Endodermal cell (in vitro differentiated cells): ENCODE data around the gene DLGAP1. TPM values are rescaled to one million over a fixed set of nuclear protein-coding genes. Genes with fewer than 3 reads are reported as not detected.
A peak's percentile ranks its signal among the peaks of the same experiment; 100 is the strongest.

Source experiments
- DNase-seq: peaks from one replicate; pipeline ENCODE4 v3.0.0-alpha.2; 2017
- H3K27ac ChIP-seq: 2 replicates; pipeline ENCODE4 v1.5.1; 2013; ENCODE audit warnings: mild to moderate bottlenecking, low read depth, low read length, moderate library complexity
- H3K27me3 ChIP-seq: 2 replicates; pipeline ENCODE4 v1.6.1; 2013; ENCODE audit warnings: mild to moderate bottlenecking, low read length, moderate library complexity; ENCODE audit not compliant: insufficient read depth, control insufficient read depth, poor library complexity, severe bottlenecking
- H3K36me3 ChIP-seq: 2 replicates; pipeline ENCODE4 v1.7.0; 2013; ENCODE audit warnings: mild to moderate bottlenecking, low read length, moderate library complexity; ENCODE audit not compliant: control insufficient read depth, insufficient read depth
- H3K4me1 ChIP-seq: one replicate; pipeline ENCODE4 v1.7.0; 2013; ENCODE audit warnings: low read length; ENCODE audit not compliant: control insufficient read depth, insufficient read depth
- H3K4me3 ChIP-seq: 2 replicates; pipeline ENCODE4 v1.5.1; 2013; ENCODE audit warnings: mild to moderate bottlenecking, low read length, moderate library complexity
- H3K9ac ChIP-seq: 2 replicates; pipeline ENCODE4 v1.6.1; 2013; ENCODE audit warnings: mild to moderate bottlenecking, low read length, moderate library complexity; ENCODE audit not compliant: poor library complexity, severe bottlenecking; ENCODE audit errors: extremely low read depth
- H3K9me3 ChIP-seq: 2 replicates; pipeline ENCODE4 v1.6.1; 2013; ENCODE audit warnings: mild to moderate bottlenecking, low read length, moderate library complexity; ENCODE audit not compliant: control insufficient read depth
- H3K27ac Mint-ChIP-seq: 2 replicates; pipeline ENCODE4 v1.8.0; 2020; ENCODE audit warnings: mixed read lengths
- H3K27me3 Mint-ChIP-seq: 2 replicates; pipeline ENCODE4 v1.8.0; 2021; ENCODE audit warnings: mild to moderate bottlenecking, mixed read lengths; ENCODE audit not compliant: insufficient read depth
- H3K36me3 Mint-ChIP-seq: 2 replicates; pipeline ENCODE4 v1.8.0; 2020; ENCODE audit warnings: low read depth, mixed read lengths
- H3K4me1 Mint-ChIP-seq: 2 replicates; pipeline ENCODE4 v1.8.0; 2020; ENCODE audit warnings: mixed read lengths
- H3K4me3 Mint-ChIP-seq: 2 replicates; pipeline ENCODE4 v1.8.0; 2020; ENCODE audit warnings: mild to moderate bottlenecking, moderate library complexity, mixed read lengths
- H3K9me3 Mint-ChIP-seq: 2 replicates; pipeline ENCODE4 v1.8.0; 2020; ENCODE audit warnings: mild to moderate bottlenecking, mixed read lengths
- WGBS, 2 experiments: methylation state at CpG; one replicate each; pipeline versions ENCODE4 v1.1.5 to v1.1.7; 2013; ENCODE audit warnings: missing lambda C conversion rate in 2 of 2, mixed read lengths in 1 of 2; ENCODE audit not compliant: insufficient coverage in 1 of 2, insufficient read length in 1 of 2; 5-methylcytosine and 5-hydroxymethylcytosine counted together
- total RNA-seq, 2 donors: library from RNA; stranded (reverse); fragmentation: NEBNext Ultra II Directional in 1 of 2; extraction: Animal tissue kit (Norgen Biotek cat#: 25700) in 1 of 2; gene quantifications; 2 replicates in 1 of 2; 3 replicates in 1 of 2; pipeline ENCODE4 v1.2.1, GENCODE V29; 2021
- TF ChIP-seq, protein P1 (sequence below): fragments of 200-600 bp; sonication (generic); conservative IDR thresholded peaks from 2 replicates; pipeline ENCODE4 v1.5.0; 2021; ENCODE audit warnings: antibody characterized with exemption, mild to moderate bottlenecking

DLGAP1 gene
- total RNA-seq, 2 donors from 2014 or later = 11.5 to 21.5 TPM

DNA sequence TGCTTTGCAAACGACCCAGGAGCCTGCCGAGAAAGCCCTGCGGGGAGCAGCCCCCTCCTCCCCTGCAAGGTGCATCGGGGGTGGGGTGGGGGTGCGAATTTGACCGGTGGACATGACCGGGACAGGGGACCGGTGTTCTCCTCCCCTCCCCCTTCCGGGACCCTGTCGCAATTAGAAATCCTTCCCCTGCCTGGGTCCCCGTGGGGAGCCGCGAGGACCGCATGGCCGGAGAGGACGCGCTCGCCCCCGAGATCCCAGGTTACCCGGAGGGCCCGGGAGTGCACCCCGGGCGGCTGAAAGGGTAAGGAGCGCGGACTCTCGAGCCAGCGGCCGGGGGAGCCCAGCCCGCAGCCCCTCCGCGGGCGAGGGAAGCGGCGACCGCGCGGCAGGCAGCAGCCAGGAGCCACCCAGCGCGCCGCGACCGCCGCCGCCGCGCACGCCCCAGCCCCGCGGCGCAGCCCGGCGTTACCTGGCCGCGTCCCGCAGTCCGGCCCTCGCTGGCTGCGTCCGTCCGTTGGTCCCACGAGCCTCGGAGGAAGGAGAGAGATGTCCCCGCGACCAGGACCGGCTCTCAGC, 482 bp downstream of the DLGAP1 start:
- Mint-ChIP-seq H3K4me1 (peaks cover 17% of the 10 kb centered on the region), H3K27ac (peak overlapping the region; percentile 5), H3K9me3 (no peaks in the 10 kb centered on the region), H3K36me3 (no peaks in the 10 kb centered on the region), H3K4me3 (peak overlapping the region; percentile 78), H3K27me3 (peaks cover 28% of the 10 kb centered on the region)
- Histone ChIP-seq H3K9ac (peak overlapping the region; percentile 65), H3K9me3 (no peaks in the 10 kb centered on the region), H3K27me3 (no peaks in the 10 kb centered on the region), H3K4me3 (peak overlapping the region; percentile 90), H3K36me3 (no peaks in the 10 kb centered on the region), H3K27ac (no peak overlapping the region), H3K4me1 (peaks cover 15% of the 10 kb centered on the region)
- TF ChIP-seq, protein P1, sequence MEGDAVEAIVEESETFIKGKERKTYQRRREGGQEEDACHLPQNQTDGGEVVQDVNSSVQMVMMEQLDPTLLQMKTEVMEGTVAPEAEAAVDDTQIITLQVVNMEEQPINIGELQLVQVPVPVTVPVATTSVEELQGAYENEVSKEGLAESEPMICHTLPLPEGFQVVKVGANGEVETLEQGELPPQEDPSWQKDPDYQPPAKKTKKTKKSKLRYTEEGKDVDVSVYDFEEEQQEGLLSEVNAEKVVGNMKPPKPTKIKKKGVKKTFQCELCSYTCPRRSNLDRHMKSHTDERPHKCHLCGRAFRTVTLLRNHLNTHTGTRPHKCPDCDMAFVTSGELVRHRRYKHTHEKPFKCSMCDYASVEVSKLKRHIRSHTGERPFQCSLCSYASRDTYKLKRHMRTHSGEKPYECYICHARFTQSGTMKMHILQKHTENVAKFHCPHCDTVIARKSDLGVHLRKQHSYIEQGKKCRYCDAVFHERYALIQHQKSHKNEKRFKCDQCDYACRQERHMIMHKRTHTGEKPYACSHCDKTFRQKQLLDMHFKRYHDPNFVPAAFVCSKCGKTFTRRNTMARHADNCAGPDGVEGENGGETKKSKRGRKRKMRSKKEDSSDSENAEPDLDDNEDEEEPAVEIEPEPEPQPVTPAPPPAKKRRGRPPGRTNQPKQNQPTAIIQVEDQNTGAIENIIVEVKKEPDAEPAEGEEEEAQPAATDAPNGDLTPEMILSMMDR = peak; percentile 40
- WGBS, 2 experiments = 0% methylated on average over 8 to 61 of the region's 65 CpGs
- no peak for DNase-seq

DNA sequence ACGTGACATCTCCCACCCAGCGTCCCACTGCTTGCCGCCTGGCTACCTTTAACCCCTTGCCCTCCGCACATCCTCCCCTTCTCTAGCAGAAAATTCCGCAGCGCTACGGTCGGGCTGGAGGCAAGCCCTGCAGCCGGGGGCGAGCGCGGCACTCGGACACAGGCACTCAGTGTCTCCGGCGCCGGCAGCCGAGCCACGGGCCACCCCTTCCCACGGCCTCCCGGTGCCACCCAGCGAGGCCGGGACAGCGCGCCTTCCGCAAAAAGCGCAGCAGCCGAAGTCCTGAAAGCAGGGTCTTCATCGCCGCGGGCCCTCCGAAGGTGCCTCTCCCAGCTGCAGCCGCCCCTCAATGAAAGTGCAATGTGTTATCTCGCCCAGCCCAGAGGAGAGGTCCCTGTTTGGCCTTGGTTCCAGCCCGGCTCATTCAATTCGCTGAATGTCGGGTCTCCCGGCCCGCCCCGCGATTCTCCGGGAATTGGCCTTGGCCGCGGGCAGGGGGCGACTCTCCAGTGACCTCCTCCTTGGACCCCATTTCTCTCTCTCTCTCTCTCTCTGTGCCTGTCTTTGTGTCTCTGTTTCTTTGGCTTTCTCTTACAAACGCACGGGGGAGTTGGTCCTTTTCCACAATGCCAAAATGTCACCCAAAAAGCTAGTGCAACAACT, 1.1 kb downstream of the DLGAP1 start:
- H3K27me3 ChIP-seq = no peaks in the 10 kb centered on the region
- H3K27ac Mint-ChIP-seq = peak overlapping the region; percentile 5
- DNase-seq = peak; percentile 87
- H3K4me1 ChIP-seq = peaks cover 15% of the 10 kb centered on the region
- TF ChIP-seq, protein P1 = peak; percentile 64
- H3K9me3 Mint-ChIP-seq = no peaks in the 10 kb centered on the region
- peak overlapping the region; percentile 90 for H3K4me3 ChIP-seq
- H3K4me3 Mint-ChIP-seq = peak overlapping the region; percentile 78
- H3K27ac ChIP-seq = peak overlapping the region; percentile 24
- H3K4me1 Mint-ChIP-seq = peaks cover 20% of the 10 kb centered on the region
- WGBS, 2 experiments = 0% methylated on average over 20 to 46 of the region's 46 CpGs
- no peaks in the 10 kb centered on the region for H3K9me3 ChIP-seq
- H3K36me3 Mint-ChIP-seq = no peaks in the 10 kb centered on the region
- peaks cover 26% of the 10 kb centered on the region for H3K27me3 Mint-ChIP-seq
- H3K36me3 ChIP-seq = no peaks in the 10 kb centered on the region
- H3K9ac ChIP-seq = peak overlapping the region; percentile 58

DNA sequence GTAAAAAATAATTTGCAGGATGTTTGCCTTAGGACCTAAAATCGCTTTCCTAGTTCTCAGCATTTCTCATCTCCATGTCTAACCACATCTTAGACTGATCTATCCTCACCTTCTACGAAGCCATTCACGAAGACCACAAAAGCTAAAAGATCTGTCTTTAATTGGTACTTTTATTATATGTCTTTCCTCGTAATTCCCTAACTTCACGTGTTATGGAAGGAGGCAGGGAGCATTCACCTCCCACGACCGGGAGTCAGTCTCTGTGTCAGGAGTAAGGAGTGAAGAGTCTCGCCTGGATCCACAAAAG, 1.6 kb downstream of the DLGAP1 start:
- Histone ChIP-seq H3K4me3 (peak overlapping the region; percentile 90), H3K27me3 (no peaks in the 10 kb centered on the region), H3K9me3 (no peaks in the 10 kb centered on the region), H3K27ac (no peak overlapping the region), H3K4me1 (peaks cover 15% of the 10 kb centered on the region), H3K36me3 (peaks cover 4% of the 10 kb centered on the region), H3K9ac (peak overlapping the region; percentile 58)
- Mint-ChIP-seq H3K27me3 (peaks cover 24% of the 10 kb centered on the region), H3K27ac (no peak overlapping the region), H3K36me3 (no peaks in the 10 kb centered on the region), H3K4me1 (peaks cover 22% of the 10 kb centered on the region), H3K9me3 (no peaks in the 10 kb centered on the region), H3K4me3 (peak overlapping the region; percentile 78)
- TF ChIP-seq, protein P1 = no peak
- 0 to 2% methylated on average over 1 to 8 of the region's 8 CpGs for WGBS, 2 experiments
- no peak for DNase-seq
